ENCODE results near the gene HCRTR1.

The HCRTR1 gene

DNA sequence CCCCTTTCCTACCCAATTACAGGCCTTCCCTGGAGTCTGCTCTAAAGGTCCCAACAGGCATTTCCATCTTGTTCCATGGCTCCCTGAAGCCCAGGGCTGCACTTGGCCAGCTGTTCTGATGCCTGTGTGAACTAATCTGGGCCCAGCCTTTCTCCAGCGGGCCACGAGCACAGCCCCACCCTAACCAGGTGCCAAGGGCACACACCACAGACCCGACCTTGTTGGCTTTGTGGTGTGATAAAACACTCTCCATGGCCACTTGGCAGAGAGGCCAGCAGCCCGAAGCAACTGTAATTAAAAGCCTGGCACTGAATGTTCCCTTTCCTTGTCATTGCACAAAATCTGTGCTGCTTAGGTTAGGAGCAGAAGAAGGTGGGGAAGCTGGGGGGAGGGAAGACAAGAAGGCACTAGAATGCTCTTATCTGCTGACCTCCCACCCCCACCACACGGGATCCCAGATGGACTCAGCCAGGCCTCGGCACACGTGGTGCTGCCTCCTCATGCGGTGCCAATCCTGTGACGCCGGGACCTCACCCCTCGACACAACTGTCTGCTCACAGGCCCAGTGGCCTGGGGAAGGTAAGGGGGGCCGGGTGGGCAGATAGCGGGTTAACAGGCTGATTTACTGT, 9.9 kb downstream of the HCRTR1 start:
- no peak for DNase-seq

DNA sequence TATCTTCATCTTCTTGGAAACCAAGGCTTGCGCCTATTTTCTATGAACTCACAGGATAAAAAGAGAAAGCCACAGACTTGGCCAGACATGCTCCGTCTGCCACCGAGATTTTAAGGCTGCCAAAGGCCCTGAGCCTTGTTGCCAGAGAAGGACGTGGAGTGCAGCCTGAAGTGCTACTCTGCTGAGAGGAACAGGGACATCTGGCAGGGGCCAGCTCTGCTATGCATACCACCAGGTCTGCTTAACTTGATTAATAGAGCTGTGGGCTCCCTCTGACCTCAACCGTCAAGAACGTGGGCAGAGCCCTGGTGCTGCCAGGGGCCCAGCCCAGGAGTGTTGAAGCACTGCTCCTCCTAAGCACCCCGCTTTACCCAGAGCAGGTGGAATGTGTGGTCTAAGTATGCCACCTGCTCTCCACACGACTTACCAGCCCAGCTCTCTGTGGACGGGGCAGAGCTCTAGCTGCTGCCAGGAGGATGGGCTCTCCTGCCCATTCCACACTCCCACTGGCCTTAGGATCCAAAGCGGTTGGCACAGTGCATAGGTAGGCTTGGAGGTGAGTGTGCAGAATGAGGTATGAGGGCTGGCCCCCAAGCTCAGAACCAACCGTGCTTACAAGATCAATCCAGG, 10.6 kb downstream of the HCRTR1 start:
- DNase-seq = peak; percentile 21

DNA sequence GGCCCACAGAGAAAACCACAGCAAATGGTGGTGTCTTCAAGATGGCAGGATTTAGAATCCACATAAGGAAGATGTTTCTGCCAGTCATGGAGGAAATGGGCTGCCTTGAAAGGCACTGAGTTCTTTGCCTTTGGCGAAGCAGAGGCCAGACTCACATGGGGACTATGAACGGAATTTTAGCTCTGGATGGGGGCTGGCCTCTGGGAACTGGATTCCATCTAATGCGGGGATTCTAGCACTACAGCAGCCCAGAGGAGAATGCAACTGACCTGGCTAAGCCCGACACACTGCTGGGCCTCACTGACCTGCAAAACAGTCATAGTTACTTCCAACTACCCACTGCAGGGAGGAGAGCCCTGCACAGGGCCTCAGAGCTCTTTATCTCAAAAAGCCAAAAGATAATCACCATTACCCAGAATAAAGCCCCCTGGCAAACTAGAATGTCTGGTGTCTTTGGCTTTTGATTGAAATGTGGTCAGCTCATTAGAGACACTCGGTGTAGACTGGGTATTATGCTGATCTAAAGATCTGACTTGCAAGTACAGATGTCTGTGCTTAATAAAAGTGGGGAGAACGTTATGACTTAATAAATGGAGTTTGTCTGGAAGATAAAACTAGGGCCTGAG, 11.6 kb downstream of the HCRTR1 start:
- no peak for DNase-seq

DNA sequence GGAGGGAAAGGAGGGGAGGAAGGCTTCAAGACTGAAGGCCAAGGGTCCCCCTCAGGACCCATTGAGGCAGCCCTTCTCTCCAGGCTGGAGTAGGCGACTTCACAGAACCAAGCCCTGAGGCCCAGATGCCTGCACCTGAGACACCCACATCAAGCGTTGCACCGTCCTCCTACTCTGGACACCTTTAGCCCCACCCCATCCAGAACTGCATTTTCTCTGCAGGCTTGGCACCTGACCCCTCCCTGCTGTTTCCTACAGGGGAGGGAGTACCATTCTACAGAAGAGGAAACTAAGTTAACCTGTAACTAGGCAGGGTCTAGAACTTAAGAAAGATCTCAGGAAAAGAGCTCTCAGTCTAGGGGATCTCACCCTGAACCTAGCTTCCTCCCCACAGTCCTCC, 15.2 kb downstream of the HCRTR1 start:
- no peak for DNase-seq

DNA sequence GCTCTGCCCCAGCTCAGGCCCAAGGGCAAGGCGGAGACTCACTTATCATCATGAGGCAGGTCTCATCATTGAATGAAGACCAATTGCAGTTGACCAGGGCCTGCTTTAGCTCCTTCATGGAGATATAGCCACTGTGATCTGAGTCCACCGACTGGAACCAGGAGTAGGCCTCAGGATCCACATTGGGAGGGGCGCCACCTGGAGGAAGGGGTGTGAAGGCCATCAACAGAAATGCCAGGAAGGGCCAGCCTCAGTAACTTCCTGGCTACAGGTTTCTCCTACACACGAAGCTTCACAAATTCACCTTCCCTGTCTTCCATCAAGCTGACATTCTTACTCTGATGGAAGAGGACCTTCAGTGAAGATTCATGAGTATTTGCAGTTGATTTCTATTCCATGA, 15.6 kb downstream of the HCRTR1 start:
- DNase-seq = no peak

DNA sequence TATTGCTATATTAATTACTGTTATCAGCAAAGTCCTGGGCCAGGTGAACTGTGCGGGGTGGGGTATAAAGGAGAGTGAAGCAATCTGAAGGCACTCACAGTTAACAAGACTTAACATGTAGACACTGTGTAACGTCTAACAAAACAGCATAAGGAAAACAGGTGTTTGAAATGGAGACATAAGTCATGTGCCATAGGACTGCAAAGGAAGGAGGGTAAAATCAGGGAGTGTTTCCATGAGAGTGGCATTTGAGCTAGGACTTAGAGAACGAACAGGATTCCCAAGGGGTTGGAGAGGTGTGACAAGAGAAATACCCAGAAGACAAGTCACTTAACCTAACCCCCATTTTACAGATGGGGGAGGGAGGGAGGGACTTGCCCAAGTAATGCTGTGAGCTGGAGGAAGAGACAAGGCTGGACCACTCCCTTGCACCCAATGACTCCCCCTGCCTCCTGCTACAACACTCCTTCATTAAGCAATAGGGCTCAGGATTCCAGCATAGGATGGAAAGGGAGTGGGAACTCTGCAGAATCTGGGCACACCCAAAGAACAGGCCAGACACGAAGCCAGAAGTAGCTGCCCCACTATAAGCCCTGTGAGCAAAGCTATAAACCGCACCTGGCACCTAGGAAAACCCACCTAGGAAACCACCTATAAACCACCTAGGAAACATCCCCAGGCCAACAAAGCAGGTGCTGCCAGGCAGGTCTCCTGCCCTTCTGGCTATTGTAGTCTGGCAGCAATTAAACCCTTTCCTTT, 20.6 kb downstream of the HCRTR1 start:
- DNase-seq = no peak

DNA sequence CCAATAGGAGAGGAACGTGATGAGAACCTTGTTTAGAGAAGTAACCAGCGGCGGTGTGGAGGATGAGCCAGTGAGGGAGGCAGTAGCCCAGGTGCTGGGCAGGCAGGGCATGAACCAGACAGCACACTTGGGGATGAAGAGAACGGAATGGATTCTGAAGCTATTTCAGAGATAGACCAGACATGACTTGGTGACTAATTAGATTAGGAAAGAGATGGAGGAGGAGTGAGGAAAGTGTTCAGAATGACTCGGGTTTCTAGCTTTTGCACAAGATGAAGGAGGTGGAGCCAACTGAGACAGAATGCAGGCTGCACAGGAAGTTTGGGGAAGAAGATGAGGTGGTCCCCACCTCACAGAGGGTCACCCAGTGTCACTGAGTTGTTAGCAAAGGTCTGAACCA, 22.1 kb downstream of the HCRTR1 start:
- DNase-seq = no peak

DNA sequence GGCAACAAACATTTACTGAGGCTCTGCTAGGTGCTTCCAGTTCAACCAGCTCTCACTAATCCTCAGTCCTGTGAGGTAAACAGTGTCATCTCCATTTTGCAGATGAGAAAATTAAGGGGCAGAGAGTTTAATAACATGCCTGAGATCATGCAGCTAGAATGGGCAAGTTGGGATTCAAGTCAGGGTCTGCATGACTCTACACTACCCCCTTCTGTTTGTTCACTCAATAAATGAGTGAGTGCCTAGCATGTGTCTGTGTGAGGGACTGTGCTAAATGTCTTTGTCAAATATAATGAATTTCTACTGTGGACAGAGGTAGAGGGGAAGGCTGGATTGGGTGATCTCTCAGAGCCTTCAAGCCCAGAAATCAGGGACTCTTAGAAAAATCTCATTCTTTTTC, 22.7 kb downstream of the HCRTR1 start:
- no peak for DNase-seq

DNA sequence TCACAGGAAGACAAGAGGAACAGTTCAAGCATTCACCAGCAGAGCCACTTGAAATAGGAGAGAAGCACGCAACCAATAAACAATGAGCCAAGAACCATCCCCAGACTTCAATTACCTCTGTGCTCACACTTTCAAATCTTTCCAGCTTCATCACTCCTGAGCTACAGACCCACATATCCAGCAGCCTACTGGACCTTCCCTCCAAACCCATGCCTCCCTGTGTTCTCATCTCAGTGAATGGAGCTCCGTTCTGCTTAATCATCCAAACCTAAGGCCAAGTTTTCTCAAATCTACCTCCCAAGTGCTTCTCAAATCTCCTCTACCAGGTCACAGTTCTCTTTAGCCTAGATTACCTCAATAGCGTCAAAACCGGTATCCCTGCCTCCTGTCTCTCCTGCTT, 23.5 kb downstream of the HCRTR1 start:
- no peak for DNase-seq

DNA sequence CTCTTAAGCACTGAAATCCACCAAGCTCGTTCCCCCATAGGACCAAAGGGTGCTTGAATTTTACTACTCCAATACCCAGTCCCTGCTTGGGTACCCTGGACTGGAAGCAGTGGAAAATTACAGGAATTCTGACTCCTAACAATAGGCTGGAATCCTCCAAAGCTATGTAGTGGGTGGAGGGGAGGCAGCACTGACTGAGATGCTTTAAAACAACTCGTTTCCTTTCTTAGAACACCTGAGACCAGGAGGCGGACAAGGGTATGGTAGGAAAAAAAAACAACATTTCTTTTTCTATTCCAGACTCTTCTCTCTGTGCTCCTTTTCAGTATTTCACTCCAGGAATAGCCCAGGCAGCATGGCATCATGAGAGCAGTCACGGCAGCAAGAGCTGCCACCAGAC, 24.9 kb downstream of the HCRTR1 start:
- DNase-seq = no peak

DNA sequence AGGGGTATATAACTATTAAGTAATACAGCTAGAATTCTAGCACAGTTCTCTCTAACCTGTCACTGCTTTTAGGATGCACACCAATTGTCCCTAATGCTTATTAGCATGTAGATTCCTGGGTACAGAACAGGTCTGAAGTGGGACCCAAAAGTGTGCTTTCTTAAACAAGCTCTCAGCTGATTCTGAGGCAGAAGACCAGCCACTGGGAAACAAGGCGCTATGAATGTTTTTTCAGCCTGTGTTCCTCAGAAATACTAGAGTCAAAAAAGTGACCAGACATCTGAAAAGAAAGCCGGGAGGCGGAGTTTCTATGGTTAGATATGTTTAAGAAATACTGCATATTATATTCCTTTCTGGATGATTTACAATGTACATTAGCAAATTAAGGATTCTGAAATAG, 25.4 kb downstream of the HCRTR1 start:
- DNase-seq = no peak

DNA sequence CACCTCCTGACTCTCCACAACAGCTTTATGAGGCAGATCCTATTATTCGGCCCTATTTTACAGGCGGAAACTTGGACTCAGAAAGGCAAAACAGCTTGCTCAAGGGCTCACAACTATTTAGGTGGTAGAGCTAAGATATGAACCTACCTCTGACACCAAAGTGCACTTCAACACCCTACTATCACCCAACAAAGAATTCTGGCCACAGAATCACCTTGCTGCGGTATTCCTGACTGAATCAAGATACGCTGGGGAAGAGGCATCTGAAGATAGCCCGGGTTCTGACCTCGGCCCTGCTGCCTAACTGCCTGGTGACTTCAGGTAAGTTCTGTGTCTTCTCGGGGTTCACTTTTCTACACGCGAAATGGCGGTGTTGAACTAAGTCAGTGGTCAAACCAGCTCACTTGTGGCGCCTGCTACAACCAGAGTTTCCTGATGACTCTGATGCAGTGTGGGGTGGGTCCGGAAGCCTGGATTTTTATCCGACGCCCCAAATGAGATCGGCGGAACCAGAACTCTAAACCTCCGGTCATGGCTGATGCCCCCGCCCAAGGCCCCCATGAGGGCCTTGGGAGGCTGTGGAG, 26.6 kb downstream of the HCRTR1 start:
- no peak for DNase-seq

DNA sequence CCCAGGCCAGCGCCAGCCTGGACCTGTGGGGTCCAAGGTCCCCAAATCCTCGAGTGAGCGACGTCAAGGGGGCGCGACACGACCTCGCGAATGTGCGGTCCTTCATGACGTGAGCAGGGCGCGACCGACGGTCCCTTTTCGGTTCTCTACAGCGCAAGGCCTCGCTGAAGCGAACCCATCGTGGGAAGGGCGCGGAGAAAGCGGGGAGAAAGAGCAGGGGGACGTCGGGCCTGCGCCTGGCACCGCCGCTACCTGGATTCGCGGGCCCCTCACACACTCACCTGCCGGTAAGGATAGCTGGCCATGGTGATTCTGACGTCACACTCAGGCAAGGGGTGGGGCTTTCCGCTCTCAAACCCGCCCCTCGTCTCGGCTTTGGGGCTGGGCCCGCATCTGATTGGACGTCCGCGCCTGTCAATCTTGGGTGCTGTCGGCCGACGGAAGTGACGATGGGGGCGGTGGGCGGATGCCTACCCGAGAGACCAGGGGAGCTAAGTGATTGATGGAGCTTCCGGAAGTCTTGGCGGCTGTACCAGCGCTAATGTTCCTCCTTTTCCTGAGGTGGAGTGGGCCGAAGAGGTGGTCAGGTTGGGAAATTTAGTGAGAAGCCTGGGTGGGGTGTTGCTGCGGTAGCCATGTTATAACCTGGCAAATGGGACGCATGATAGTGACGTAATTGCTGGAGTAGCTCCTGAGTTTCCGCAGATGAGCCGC, 27.2 kb downstream of the HCRTR1 start, which contains the start of gene PEF1:
Gene PEF1, minus strand, starts transcription at position 317 of the 714 bp plus-strand sequence. Its CDS starts 12 bp downstream, at position 305.
- DNase-seq = peak; percentile 98

DNA sequence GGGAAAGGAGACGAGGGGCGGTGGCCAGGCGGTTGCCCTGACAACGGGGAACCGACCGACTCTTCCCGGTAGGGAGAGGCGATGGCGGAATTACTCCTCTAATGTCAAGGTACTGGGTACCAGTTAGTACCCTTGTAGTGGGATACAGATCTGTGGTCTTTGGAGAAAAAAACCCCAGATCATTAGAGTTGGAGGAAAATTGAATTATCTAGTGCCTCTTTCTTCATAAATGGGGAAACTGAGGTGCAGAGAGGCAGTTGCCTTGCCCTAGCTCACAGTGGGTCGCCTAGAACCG, 27.7 kb downstream of the HCRTR1 start:
- no peak for DNase-seq

DNA sequence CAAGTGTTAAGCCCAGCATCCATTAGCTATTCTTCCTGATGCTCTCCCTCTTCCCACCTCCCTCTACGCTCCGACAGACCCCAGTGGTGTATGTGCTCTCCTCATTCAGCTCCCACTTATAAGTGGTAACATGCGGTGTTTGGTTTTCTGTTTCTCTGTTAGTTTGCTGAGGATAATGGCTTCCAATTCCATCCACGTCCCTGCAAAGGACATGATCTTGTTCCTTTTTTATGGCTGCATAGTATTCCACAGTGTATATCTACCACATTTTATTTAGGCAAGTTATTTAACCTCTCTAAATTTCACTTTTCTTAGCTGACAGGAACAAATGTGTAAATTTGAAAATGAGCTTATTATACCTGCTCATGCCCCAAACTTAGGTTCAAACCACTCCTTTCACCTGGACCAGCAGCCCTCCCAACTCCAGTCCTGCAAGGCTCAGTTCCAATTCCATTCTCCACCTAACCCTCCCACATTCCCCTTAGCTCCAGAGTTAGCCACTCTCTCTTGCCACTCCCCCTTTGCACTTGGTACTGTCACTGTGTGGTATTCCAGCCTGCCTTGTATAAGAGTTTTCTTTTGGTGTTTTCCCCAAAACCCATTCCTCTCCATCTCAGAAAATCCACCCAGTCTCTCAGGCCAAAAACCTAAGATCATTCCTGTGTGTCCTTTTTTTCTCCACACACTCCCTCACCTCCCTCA, 28.9 kb downstream of the HCRTR1 start:
- no peak for DNase-seq

DNA sequence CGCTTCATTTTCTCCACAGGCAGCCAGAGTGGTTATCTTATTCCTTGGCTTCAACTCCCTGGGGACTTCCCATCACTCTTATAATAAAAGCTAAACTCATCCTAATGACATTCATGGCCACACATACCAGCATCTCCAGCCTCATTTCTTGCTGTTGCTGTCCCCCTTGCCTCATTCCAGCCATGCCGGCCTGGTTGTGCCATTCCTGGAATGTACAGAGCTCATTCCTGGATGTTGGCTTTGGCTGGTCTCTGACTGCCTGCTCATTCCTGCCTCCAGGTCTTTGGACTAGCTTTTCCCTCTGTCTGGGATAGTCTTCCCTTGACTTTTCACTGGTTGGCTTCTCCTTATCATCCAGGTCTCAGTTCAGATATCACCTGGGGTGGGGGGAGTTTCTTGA, 29.6 kb downstream of the HCRTR1 start:
- no peak for DNase-seq

DNA sequence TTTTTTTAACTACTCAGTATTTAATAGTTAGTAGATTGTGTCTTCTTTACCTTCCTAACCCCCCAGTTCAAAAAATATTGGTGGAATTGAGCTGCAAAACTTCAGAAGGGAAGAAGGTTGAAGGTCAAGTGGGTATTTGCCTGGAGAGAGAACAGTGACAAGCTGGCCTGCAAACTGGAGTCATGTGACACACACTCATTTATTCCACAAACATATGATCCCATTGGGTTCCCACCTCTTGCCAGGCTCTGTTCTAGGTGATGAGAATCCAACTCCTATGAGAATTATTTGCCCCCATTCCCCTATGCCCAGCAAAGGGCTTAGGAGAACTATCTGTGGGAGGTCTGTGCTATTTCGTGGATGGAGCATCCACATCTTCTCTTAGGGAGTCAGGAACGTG, 30.7 kb downstream of the HCRTR1 start:
- DNase-seq = no peak

DNA sequence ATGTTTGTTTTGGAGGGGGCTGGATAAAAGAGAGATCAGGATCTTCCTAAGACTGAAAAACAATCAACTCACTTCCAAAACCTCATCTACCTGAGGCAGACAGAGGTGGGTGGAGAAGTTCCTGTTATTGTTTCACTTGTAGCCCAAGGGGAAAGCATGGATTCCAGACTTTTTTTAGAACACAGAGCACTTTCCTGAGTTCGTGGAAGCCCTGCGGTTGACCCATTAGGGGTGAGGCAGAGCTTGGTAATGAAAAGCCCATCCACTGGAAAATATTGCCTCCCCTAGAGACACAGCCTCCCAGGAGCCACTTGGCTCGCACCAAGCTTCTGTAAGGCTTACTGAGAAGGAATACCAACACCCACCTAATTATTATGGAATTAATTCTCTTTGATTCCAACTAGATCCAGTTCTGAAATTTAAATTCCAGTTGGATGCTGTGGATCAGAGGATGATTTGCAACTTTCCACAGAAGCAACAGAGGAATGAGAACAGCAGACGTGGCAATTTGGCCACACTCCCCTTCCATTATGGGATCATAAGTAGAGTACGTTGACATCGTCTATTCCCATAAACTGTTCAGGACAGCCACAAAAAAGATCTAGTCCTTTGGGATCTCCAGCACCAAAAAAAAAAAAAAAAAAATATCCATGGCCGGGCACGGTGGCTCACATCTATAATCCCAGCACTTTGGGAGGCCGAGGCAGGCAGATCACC, 31.3 kb downstream of the HCRTR1 start:
- no peak for DNase-seq

DNA sequence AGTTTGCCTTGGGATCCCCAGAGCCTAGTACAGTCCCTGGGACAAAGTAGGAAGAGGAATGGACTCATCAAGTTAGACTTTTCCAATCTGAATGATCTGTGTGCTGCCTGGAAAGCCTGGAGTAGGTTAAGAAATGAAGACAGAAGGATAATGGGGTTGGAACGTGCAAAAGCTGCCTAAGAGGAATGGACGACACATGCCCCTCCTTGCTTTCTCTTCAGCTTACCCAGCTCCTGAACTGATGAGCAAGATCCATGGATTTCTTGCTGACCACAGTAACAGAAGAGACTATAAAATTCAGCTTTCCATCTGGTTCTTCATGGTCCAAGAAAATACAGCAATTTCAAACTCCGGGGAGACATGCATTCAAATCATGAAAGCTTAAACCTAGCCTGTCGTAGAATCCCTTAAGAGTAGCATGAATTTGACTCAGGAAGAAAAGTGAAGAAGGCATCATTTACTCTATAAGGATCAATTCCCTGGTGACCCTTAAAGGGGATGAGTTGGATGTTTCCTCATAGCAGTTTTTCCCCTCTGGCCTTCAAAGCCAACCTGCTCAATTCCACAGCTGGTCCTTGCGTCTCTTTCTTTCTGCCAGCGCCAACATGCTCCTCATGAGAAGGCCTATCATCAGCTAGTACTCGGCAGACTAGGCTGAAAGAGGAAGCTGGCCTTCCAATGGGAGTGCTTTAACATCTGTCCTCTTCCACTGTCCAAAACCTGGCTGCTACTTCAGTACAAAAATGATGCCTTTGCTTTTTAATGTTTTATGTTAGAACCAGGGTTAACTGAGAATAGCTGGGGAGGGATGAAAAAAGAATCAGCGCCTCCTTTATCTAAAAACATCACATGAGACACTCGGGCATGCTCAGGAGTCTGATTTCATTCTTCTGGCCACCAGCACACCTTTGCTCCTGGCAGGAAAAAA, 32.9 kb downstream of the HCRTR1 start:
- no peak for DNase-seq

DNA sequence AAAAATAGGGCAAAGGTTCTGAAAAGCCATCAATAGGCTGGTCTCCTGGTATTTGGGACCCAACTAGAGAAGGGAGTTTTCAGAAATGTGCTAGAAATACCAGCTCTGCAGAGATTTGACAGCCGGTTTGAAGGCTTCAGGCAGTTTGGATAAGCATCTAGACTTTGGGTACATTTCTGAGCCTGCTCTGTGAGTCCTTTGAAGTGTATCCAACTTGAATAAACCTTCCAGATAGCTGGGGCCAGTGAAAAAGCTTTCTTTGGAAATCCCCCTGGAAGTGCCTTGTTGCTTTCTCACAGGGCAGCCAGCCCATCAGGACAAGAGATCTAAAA, 33.6 kb downstream of the HCRTR1 start:
- no peak for DNase-seq

DNA sequence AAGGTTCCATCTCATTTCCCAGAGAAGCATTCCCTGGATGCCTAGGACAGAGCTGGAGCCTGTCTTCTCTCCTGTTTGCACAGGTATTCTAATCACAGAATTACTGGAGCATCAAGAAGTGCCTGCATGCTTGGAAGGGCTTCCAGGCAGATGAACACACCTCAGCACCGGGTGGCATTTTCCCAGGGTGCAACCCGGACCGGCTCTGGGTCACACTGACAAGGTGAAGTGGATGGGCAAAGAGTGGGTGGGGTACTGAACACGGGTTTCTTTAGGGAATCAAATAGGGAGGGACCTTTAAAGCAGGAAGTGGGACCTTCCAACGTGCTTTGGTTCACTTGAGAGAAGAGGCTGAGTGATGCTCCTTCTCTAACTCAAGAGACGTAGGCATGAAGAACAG, 34.3 kb downstream of the HCRTR1 start:
- no peak for DNase-seq

Data from NCI-H2029 (cell line).